ENCODE data around the gene GCFC2.
A peak's percentile ranks its signal among the peaks of the same experiment; 100 is the strongest.

DNA sequence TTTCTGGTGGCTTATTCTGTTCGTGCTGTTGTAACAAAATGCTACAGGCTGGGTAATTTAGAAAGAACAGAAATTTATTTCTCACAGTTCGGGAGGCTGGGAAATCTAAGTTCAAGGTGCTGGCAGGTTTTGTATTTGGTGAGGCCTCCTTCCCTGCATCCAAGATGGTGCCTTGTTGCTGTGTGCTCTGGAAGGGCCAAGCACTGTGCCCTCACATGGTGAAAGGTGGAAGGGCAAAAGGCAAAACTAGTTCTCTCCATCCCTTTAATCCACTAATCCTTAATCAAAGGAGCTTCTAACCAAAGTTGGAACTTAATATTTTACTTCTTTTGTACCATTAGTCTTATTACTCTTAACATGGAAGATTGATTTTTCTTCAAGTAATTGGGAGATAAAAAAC lies 56.7 kb downstream of the GCFC2 start:
- TF ChIP-seq, protein P1, sequence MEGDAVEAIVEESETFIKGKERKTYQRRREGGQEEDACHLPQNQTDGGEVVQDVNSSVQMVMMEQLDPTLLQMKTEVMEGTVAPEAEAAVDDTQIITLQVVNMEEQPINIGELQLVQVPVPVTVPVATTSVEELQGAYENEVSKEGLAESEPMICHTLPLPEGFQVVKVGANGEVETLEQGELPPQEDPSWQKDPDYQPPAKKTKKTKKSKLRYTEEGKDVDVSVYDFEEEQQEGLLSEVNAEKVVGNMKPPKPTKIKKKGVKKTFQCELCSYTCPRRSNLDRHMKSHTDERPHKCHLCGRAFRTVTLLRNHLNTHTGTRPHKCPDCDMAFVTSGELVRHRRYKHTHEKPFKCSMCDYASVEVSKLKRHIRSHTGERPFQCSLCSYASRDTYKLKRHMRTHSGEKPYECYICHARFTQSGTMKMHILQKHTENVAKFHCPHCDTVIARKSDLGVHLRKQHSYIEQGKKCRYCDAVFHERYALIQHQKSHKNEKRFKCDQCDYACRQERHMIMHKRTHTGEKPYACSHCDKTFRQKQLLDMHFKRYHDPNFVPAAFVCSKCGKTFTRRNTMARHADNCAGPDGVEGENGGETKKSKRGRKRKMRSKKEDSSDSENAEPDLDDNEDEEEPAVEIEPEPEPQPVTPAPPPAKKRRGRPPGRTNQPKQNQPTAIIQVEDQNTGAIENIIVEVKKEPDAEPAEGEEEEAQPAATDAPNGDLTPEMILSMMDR (IDR thresholded peaks at IDR 0.05 in 2 of 3, conservative IDR thresholded peaks at IDR 0.05 in 1 of 3; ENCODE audit: borderline replicate concordance in 1 of 3, insufficient read depth in 1 of 3, low read depth in 2 of 3, low read length in 2 of 3), result peak in 1 of 3 experiments; percentile 20; a peak in 1 of 6 replicates
- no peak for TF ChIP-seq POLR2AphosphoS5 (IDR thresholded peaks at IDR 0.05; ENCODE audit: low read depth, low read length)
- TF ChIP-seq EZH2 (IDR thresholded peaks at IDR 0.05), result no peak
- TF ChIP-seq EZH2phosphoT487 (IDR thresholded peaks at IDR 0.05; ENCODE audit: borderline replicate concordance), result no peak
- TF ChIP-seq POLR2A (IDR thresholded peaks at IDR 0.05; ENCODE audit: borderline replicate concordance, extremely low read depth, insufficient read depth, insufficient read length), result no peak
- no peak for TF ChIP-seq ZFX (IDR thresholded peaks at IDR 0.05)
- TF ChIP-seq, protein P2, sequence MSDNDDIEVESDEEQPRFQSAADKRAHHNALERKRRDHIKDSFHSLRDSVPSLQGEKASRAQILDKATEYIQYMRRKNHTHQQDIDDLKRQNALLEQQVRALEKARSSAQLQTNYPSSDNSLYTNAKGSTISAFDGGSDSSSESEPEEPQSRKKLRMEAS (IDR thresholded peaks at IDR 0.05), result no peak
- TF ChIP-seq REST (IDR thresholded peaks at IDR 0.05; ENCODE audit: low read depth), result no peak
- no peak for TF ChIP-seq EGR1 (IDR thresholded peaks at IDR 0.05; ENCODE audit: low read depth)
- TF ChIP-seq YY1 (IDR thresholded peaks at IDR 0.05; ENCODE audit: extremely low read depth, insufficient replicate concordance, low read depth, low read length), result no peak

Measured in HCT116 (cell line).